Smooth muscle cell of the pulmonary artery (primary cell): Measurements from ENCODE around the gene HENMT1. TPM values are rescaled to one million over a fixed set of nuclear protein-coding genes. Genes with fewer than 3 reads are reported as not detected.

Experiments
- total RNA-seq: library from RNA; depleted of rRNA; stranded (reverse); fragments of >200 nt; gene quantifications from 2 replicates; pipeline ENCODE4 v1.2.3, GENCODE V29; 2014

Gene HENMT1
- 1.9 and 3.4 TPM in 2 replicates for total RNA-seq

GRCh38 chr1:108661030-108661609 lies at the start of gene HENMT1:
TSS of gene HENMT1 (minus strand) at chr1:108661093. CDS start at chr1:108659884, 1,209 bp downstream.

GRCh38 chr1:108691942-108692723 lies 31.2 kb upstream of the HENMT1 start, which contains the start of gene PRPF38B:
TSS of gene PRPF38B (plus strand) at chr1:108692310. CDS start at chr1:108692592, 282 bp downstream.

Other genes with a start within 250 kb of the HENMT1 start
- 0.07 and 0.10 TPM in 2 replicates for gene NBPF6, start 210.8 kb downstream of the HENMT1 start, total RNA-seq
- 18.0 and 32.5 TPM in 2 replicates for gene EEIG2, start 101.0 kb downstream of the HENMT1 start, total RNA-seq
- gene PRPF38B, start 31.2 kb upstream of the HENMT1 start, total RNA-seq: 13.2 and 13.9 TPM in 2 replicates
- 0.07 and 0.33 TPM in 2 replicates for gene FNDC7, start 51.8 kb upstream of the HENMT1 start, total RNA-seq
- 40.9 and 53.8 TPM in 2 replicates for gene STXBP3, start 85.6 kb upstream of the HENMT1 start, total RNA-seq
- gene AKNAD1, start 196.0 kb upstream of the HENMT1 start, total RNA-seq: 0.33 TPM in 1 of 2 replicates, not detected in the other
- gene GPSM2, start 215.9 kb upstream of the HENMT1 start, total RNA-seq: 8.7 and 24.4 TPM in 2 replicates